ENCODE results near the gene IFT43. TPM values are rescaled to one million over a fixed set of nuclear protein-coding genes. Genes with fewer than 3 reads are reported as not detected.

The IFT43 gene
- total and polyA plus RNA-seq, 12 donors: 20.9 to 101 (median 30.2) TPM

- Histone ChIP-seq H3K4me1 (replicated peaks in 1 of 2) (no peaks in the 10 kb centered on the region), H3K4me3 (no peak overlapping the region), H3K27ac (no peak overlapping the region), H3K27me3 (no peaks in the 10 kb centered on the region), H3K36me3 (replicated peaks in 1 of 2) (peaks cover 0 to 4% of the 10 kb centered on the region in 2 donors), H3K9me3 (replicated peaks in 1 of 3) (no peaks in the 10 kb centered on the region)
- intact Hi-C loops (cut with DNase I): loop anchor here in 1 of 2 donors (10.0 kb wide), 1 partner anchor 589 kb away; no protein-coding TSS in a partner anchor
- no peak for DNase-seq
- 92 to 94% (median 93%) methylated on average over 8 of the region's 8 CpGs for WGBS, 4 donors
- TF ChIP-seq CTCF (IDR thresholded peaks at IDR 0.05) (no peak), POLR2A (IDR thresholded peaks at IDR 0.05) (no peak)
Observed at GRCh38 chr14:76056128-76056527, 70.6 kb downstream of the IFT43 start.

- Histone ChIP-seq H3K27ac (no peak overlapping the region), H3K36me3 (replicated peaks in 1 of 2) (peaks cover 0 to 4% of the 10 kb centered on the region in 2 donors), H3K9me3 (replicated peaks in 1 of 3) (no peaks in the 10 kb centered on the region), H3K4me1 (replicated peaks in 1 of 2) (no peaks in the 10 kb centered on the region), H3K4me3 (no peak overlapping the region), H3K27me3 (no peaks in the 10 kb centered on the region)
- no peak for TF ChIP-seq CTCF (IDR thresholded peaks at IDR 0.05)
- TF ChIP-seq POLR2A (IDR thresholded peaks at IDR 0.05): no peak
- intact Hi-C loops (cut with DNase I): loop anchor here in 1 of 2 donors (10.0 kb wide), 1 partner anchor 587 kb away; no protein-coding TSS in a partner anchor
- 93 to 95% (median 95%) methylated on average over 11 of the region's 11 CpGs for WGBS, 4 donors
- no peak for DNase-seq
Observed at GRCh38 chr14:76057914-76058313, 72.4 kb downstream of the IFT43 start.

- WGBS, 4 donors: 90 to 94% (median 91%) methylated on average over 3 of the region's 3 CpGs
- DNase-seq: no peak
- TF ChIP-seq POLR2A (IDR thresholded peaks at IDR 0.05) (no peak), CTCF (IDR thresholded peaks at IDR 0.05) (no peak)
- Histone ChIP-seq H3K4me3 (no peak overlapping the region), H3K4me1 (replicated peaks in 1 of 2) (no peaks in the 10 kb centered on the region), H3K27ac (no peak overlapping the region), H3K36me3 (replicated peaks in 1 of 2) (peaks cover 0 to 4% of the 10 kb centered on the region in 2 donors), H3K27me3 (no peaks in the 10 kb centered on the region), H3K9me3 (replicated peaks in 1 of 3) (no peaks in the 10 kb centered on the region)
- intact Hi-C loops (cut with DNase I): no loop called here
Observed at GRCh38 chr14:76063327-76063726, 77.8 kb downstream of the IFT43 start.

- no peak overlapping the region for H3K27ac ChIP-seq
- H3K4me1 ChIP-seq (replicated peaks in 1 of 2): no peaks in the 10 kb centered on the region
- intact Hi-C loops (cut with DNase I): no loop called here
- H3K9me3 ChIP-seq (replicated peaks in 1 of 3): no peaks in the 10 kb centered on the region
- no peaks in the 10 kb centered on the region for H3K27me3 ChIP-seq
- TF ChIP-seq POLR2A (IDR thresholded peaks at IDR 0.05) (no peak), CTCF (IDR thresholded peaks at IDR 0.05) (no peak)
- H3K36me3 ChIP-seq (replicated peaks in 1 of 2): no peaks in the 10 kb centered on the region
- no peak for DNase-seq
- WGBS, 4 donors: 94 to 100% (median 99%) methylated on average over 3 of the region's 3 CpGs
- H3K4me3 ChIP-seq: no peak overlapping the region
Observed at GRCh38 chr14:76065519-76065918, 80.0 kb downstream of the IFT43 start.
